Superior temporal gyrus (tissue), 1 donor: Measurements from ENCODE around the gene UNC13B.
A peak's percentile ranks its signal among the peaks of the same experiment; 100 is the strongest.

Experiments used
- DNase-seq: peaks from one replicate; pipeline ENCODE4 v3.0.0-alpha.2; 2016; ENCODE audit errors: extremely low spot score

UNC13B gene

GRCh38 chr9:35324966-35325365 lies 163.2 kb downstream of the UNC13B start:
- DNase-seq, result no peak

GRCh38 chr9:35333551-35333950 lies 171.7 kb downstream of the UNC13B start:
- DNase-seq, result no peak

- no peak for DNase-seq
These were observed 173.4 kb downstream of the UNC13B start for GRCh38 chr9:35335164-35335563.

- DNase-seq, result no peak
These were observed 176.3 kb downstream of the UNC13B start for GRCh38 chr9:35338086-35338485.

- DNase-seq, result no peak
These were observed 176.9 kb downstream of the UNC13B start for GRCh38 chr9:35338561-35339274.

GRCh38 chr9:35340046-35340445 lies 178.2 kb downstream of the UNC13B start:
- no peak for DNase-seq

DNA sequence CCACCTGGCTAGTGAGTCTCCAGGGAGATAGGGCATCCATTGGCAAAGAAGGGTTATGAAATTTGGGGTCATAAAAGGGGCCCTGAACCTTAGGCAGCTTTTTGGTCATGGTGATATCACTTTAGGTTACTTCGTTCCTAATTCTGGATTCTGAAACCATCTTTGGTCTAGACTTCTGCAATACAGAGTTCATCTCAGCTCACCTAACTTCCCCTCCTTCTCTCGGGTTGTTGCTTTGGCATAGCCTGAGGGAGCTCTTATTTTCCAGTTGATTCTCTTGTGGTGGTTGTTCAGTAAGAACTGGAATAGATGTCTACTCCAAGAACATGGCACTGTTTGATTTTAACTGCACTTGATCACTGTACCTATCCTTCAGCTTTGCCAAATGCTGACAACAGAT lies 179.2 kb downstream of the UNC13B start:
- DNase-seq, result no peak

- peak; percentile 40 for DNase-seq
These were observed 179.8 kb downstream of the UNC13B start for GRCh38 chr9:35341585-35341984.

- DNase-seq, result peak; percentile 23
These were observed 180.6 kb downstream of the UNC13B start for GRCh38 chr9:35342221-35342958.

DNA sequence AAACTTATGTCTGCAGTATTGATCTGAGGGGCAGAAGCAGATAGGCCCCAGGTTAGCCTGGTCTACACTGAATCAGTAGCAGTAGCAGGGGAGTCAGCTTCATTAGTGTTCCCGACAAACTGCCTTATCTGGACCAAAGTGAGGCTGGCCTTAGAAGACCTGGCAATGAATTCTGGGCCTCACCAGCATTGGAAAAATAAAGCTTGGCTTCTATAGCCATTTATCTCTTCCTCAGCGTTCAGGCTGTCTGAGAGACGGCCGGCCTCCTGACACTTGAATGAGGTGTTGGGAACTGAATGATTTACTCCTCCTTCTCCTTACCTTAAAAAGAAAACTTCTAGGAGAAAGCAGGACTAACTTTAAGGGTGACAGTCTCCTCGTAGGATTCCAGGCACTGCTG lies 186.3 kb downstream of the UNC13B start:
- no peak for DNase-seq

- no peak for DNase-seq
These were observed 187.6 kb downstream of the UNC13B start for GRCh38 chr9:35349287-35349990.

- peak; percentile 86 for DNase-seq
These were observed 188.4 kb downstream of the UNC13B start for GRCh38 chr9:35350212-35350611.

DNA sequence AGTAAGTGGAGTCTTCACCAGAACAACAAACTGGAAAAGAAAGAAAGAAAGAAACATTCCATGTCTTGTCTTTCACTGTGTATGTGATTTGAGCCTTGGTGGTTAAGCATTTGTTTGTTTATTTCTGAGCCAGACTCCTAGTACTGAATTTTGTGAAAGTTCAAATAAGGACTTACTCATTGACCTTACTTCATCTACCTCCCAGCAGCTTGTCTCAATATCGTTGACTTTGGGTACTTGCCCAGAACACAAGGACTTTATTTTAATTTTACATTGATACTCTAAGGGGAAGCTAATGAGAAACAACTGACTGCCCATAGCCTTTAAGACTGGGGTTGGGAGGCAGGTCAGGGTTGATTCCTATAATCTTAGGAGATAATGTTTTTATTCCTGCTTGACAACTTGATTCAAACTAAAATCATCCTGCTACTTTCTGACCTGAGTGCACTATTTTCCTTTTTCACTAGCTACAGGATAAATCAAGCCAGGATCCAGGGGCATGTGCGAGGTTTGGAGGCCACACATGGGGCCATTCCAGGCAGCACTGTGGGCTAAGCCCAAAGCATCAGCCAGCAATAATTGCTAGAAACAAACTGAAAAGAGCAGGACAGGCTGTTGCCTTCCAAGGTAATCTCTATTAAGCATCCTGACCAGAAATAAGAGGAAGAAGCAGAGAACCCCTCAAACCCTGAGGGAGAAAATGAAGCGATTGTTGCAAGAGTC lies 189.2 kb downstream of the UNC13B start:
- DNase-seq, result no peak

DNA sequence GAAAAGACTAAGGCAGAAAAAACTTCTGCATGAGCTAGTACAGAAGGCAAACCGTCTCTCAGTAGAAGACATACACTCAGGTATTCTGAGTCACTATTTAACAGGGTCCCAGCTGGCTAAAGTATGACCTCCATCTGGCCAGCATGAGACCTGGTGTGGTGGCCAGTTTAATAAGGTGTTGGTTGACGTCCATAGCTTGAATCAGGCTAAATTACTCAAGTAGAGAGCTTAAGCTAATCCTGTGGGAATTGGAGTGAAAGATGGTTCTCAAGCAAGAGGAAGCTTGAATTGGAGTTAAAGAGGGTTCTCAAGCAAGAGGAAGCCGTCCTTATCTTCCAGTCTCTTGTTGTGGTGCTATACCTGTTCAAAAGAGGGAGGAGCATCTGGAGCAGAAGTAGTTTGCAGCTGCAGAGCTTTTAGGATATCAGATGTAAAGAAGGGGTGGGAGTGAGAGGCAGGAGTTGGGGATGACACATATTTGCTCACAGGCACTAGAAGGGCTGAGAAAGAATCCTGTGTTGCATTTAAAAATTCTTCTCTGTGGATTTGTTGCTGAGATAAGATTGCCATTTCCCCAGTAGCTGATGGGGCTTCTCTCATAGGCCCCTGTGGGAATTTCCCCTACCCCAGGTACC lies 192.0 kb downstream of the UNC13B start:
- DNase-seq, result no peak

DNA sequence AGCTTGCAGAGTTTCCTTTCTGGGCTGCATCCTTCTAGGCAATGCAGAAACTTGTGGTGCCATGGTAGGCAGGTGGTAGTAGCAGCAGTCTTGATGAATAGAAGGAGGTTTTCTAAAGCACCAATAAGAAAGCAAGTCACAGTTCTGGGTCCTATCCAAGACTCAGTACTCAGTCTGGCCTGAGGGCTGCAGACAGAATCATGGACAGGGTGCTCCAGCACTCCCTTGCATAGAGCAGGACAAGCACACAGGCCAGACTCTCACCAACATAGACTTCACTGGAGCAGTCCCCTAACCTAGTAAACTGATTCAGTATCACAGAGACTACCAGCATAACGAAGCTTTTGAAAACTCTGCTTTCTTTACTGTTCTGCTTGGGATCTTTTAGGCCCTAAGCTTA lies 194.1 kb downstream of the UNC13B start:
- DNase-seq, result no peak

- no peak for DNase-seq
These were observed 195.3 kb downstream of the UNC13B start for GRCh38 chr9:35357116-35357515.

- no peak for DNase-seq
These were observed 196.0 kb downstream of the UNC13B start for GRCh38 chr9:35357826-35358225.

GRCh38 chr9:35364817-35365585 lies 203.2 kb downstream of the UNC13B start:
- no peak for DNase-seq

- DNase-seq, result no peak
These were observed 204.8 kb downstream of the UNC13B start for GRCh38 chr9:35366627-35367026.

DNA sequence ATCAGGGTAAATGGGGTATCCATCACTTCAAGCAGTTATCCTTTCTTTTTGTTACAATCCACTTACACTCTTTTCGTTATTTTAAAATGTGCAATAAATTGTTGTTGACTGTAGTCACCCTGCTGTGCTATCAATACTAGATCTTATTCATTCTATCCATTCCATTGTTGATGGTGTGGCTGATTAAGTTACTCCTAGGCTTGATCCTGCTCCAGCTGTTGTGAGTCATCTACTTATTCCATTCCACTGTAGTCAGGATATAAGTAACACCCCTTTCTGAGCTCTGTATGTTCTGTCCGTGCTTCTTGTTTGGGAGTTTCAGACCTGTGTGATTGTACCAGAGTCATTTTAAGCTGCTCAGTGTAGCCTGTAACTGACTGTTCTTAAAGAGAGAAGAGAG lies 205.6 kb downstream of the UNC13B start:
- no peak for DNase-seq

GRCh38 chr9:35370241-35370640 lies 208.4 kb downstream of the UNC13B start:
- DNase-seq, result no peak
